ENCODE data around the gene SLC15A2.

Gene SLC15A2

GRCh38 chr3:121956363-121956762 lies 62.2 kb downstream of the SLC15A2 start:
- peaks cover 4% of the 10 kb centered on the region for H3K9me3 ChIP-seq (ENCODE audit: control insufficient read depth, low read length)
- no peak overlapping the region for H3K4me3 ChIP-seq (ENCODE audit: insufficient read depth, low read depth, low read length, poor library complexity, severe bottlenecking)
- no peaks in the 10 kb centered on the region for H3K36me3 ChIP-seq (ENCODE audit: control insufficient read depth, insufficient read depth, low read length)
- no peaks in the 10 kb centered on the region for H3K4me1 ChIP-seq (ENCODE audit: control insufficient read depth, insufficient read depth, low read length, poor library complexity, severe bottlenecking)
- H3K27ac ChIP-seq (ENCODE audit: insufficient read depth, low read length, poor library complexity, severe bottlenecking) = no peak overlapping the region
- no peak for DNase-seq
- no peaks in the 10 kb centered on the region for H3K27me3 ChIP-seq (replicated peaks; ENCODE audit: control insufficient read depth, insufficient read depth, low read length, poor library complexity, severe bottlenecking)

DNA sequence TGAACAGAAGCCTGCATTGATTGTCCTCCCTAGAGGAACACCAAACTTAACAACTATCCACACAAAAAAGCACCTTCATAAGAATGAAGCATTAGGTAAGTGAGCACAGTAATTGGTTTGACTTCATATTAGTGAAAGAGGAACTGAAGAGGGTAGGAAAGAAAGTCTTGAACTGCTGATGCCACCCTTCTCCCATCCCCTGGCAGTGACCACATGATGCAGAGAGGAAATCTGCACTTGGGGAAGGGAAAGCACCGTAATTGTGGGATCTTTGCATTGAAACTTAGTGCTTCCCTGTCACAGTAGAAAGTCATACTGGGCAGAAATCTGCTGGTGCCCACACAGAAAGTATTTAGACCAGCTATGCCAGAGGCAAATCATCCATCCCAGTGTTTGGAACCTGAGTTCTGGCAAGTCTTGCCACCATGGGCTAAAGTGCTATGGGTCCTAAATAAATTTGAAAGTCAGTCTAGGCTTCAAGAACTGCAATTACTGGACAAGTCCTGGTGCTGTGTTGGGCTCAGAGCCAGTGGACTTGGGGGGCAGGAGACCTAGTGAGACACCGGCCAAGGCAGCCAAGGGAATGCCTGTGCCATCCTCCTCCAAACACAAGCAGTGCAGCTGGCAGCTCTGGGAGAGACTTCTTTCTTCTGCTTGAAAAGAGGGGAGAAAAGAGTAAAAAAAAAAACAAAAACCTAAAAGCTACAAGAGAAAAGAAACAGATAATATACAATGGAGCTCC lies 63.6 kb downstream of the SLC15A2 start:
- Histone ChIP-seq H3K4me1 (ENCODE audit: control insufficient read depth, insufficient read depth, low read length, poor library complexity, severe bottlenecking) (no peaks in the 10 kb centered on the region), H3K27me3 (replicated peaks; ENCODE audit: control insufficient read depth, insufficient read depth, low read length, poor library complexity, severe bottlenecking) (no peaks in the 10 kb centered on the region), H3K4me3 (ENCODE audit: insufficient read depth, low read depth, low read length, poor library complexity, severe bottlenecking) (no peak overlapping the region), H3K27ac (ENCODE audit: insufficient read depth, low read length, poor library complexity, severe bottlenecking) (no peak overlapping the region), H3K9me3 (ENCODE audit: control insufficient read depth, low read length) (peaks cover under 1% of the 10 kb centered on the region), H3K36me3 (ENCODE audit: control insufficient read depth, insufficient read depth, low read length) (no peaks in the 10 kb centered on the region)
- no peak for DNase-seq

GRCh38 chr3:121958801-121959200 lies 64.6 kb downstream of the SLC15A2 start:
- Histone ChIP-seq H3K27ac (ENCODE audit: insufficient read depth, low read length, poor library complexity, severe bottlenecking) (no peak overlapping the region), H3K27me3 (replicated peaks; ENCODE audit: control insufficient read depth, insufficient read depth, low read length, poor library complexity, severe bottlenecking) (no peaks in the 10 kb centered on the region), H3K36me3 (ENCODE audit: control insufficient read depth, insufficient read depth, low read length) (no peaks in the 10 kb centered on the region), H3K9me3 (ENCODE audit: control insufficient read depth, low read length) (no peaks in the 10 kb centered on the region), H3K4me1 (ENCODE audit: control insufficient read depth, insufficient read depth, low read length, poor library complexity, severe bottlenecking) (no peaks in the 10 kb centered on the region), H3K4me3 (ENCODE audit: insufficient read depth, low read depth, low read length, poor library complexity, severe bottlenecking) (no peak overlapping the region)
- no peak for DNase-seq

- H3K27me3 ChIP-seq (replicated peaks; ENCODE audit: control insufficient read depth, insufficient read depth, low read length, poor library complexity, severe bottlenecking) = no peaks in the 10 kb centered on the region
- H3K4me1 ChIP-seq (ENCODE audit: control insufficient read depth, insufficient read depth, low read length, poor library complexity, severe bottlenecking) = no peaks in the 10 kb centered on the region
- no peaks in the 10 kb centered on the region for H3K36me3 ChIP-seq (ENCODE audit: control insufficient read depth, insufficient read depth, low read length)
- DNase-seq = no peak
- no peaks in the 10 kb centered on the region for H3K9me3 ChIP-seq (ENCODE audit: control insufficient read depth, low read length)
- no peak overlapping the region for H3K4me3 ChIP-seq (ENCODE audit: insufficient read depth, low read depth, low read length, poor library complexity, severe bottlenecking)
- H3K27ac ChIP-seq (ENCODE audit: insufficient read depth, low read length, poor library complexity, severe bottlenecking) = no peak overlapping the region
These were observed 67.1 kb downstream of the SLC15A2 start for GRCh38 chr3:121961283-121961682.

DNA sequence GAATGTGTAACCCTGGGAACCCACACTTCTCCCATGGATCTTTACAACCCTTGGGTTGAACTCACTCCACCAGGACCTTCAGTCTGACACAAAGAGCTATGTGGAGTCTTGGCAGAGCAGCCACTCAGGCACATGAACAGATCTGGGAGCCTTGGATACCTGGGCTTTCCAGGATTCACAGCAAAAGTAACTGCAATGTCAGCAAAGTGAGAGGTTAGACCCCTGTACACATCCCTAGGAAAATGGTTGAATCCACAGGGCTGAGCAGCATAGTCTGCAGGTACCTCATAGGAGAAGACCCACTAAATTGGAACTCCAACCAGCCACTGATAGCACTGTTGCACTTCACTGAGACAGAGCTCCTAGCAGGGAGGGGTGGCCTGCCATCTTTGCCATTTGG lies 68.2 kb downstream of the SLC15A2 start:
- H3K27me3 ChIP-seq (replicated peaks; ENCODE audit: control insufficient read depth, insufficient read depth, low read length, poor library complexity, severe bottlenecking) = no peaks in the 10 kb centered on the region
- no peak overlapping the region for H3K4me3 ChIP-seq (ENCODE audit: insufficient read depth, low read depth, low read length, poor library complexity, severe bottlenecking)
- no peak overlapping the region for H3K27ac ChIP-seq (ENCODE audit: insufficient read depth, low read length, poor library complexity, severe bottlenecking)
- no peaks in the 10 kb centered on the region for H3K36me3 ChIP-seq (ENCODE audit: control insufficient read depth, insufficient read depth, low read length)
- H3K4me1 ChIP-seq (ENCODE audit: control insufficient read depth, insufficient read depth, low read length, poor library complexity, severe bottlenecking) = no peaks in the 10 kb centered on the region
- no peak for DNase-seq
- no peaks in the 10 kb centered on the region for H3K9me3 ChIP-seq (ENCODE audit: control insufficient read depth, low read length)

GRCh38 chr3:121963608-121964007 lies 69.4 kb downstream of the SLC15A2 start:
- H3K9me3 ChIP-seq (ENCODE audit: control insufficient read depth, low read length) = no peaks in the 10 kb centered on the region
- no peaks in the 10 kb centered on the region for H3K27me3 ChIP-seq (replicated peaks; ENCODE audit: control insufficient read depth, insufficient read depth, low read length, poor library complexity, severe bottlenecking)
- H3K36me3 ChIP-seq (ENCODE audit: control insufficient read depth, insufficient read depth, low read length) = no peaks in the 10 kb centered on the region

DNA sequence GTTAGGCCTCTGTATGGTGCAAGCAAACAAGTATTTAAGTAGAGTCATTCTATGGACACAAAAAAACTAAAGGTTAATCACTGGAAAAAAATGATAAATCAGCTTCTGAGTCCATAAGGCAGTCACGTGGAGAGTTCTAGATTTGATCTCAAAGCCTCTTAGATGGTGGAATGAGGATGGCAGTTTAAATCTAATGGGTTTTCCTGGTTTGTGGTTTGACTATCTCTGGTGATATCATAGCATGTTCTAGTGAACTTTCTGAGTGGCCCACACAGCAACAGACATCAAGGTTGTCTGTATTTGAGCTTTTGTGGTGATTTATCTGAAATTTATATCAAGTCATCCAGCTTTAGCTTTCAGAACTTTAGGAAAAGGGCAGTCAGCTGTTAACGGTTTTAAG lies 75.4 kb downstream of the SLC15A2 start:
- Histone ChIP-seq H3K4me3 (ENCODE audit: insufficient read depth, low read depth, low read length, poor library complexity, severe bottlenecking) (no peak overlapping the region), H3K27ac (ENCODE audit: insufficient read depth, low read length, poor library complexity, severe bottlenecking) (no peak overlapping the region), H3K4me1 (ENCODE audit: control insufficient read depth, insufficient read depth, low read length, poor library complexity, severe bottlenecking) (no peaks in the 10 kb centered on the region), H3K27me3 (replicated peaks; ENCODE audit: control insufficient read depth, insufficient read depth, low read length, poor library complexity, severe bottlenecking) (no peaks in the 10 kb centered on the region), H3K36me3 (ENCODE audit: control insufficient read depth, insufficient read depth, low read length) (no peaks in the 10 kb centered on the region), H3K9me3 (ENCODE audit: control insufficient read depth, low read length) (no peaks in the 10 kb centered on the region)
- no peak for DNase-seq

More at GRCh38 chr3:121963608-121964007, 69.4 kb downstream of the SLC15A2 start:
- no peak for DNase-seq
- H3K4me3 ChIP-seq (ENCODE audit: insufficient read depth, low read depth, low read length, poor library complexity, severe bottlenecking) = no peak overlapping the region
- no peaks in the 10 kb centered on the region for H3K4me1 ChIP-seq (ENCODE audit: control insufficient read depth, insufficient read depth, low read length, poor library complexity, severe bottlenecking)
- H3K27ac ChIP-seq (ENCODE audit: insufficient read depth, low read length, poor library complexity, severe bottlenecking) = no peak overlapping the region

GRCh38 chr3:121970047-121970446 lies 75.8 kb downstream of the SLC15A2 start:
- Histone ChIP-seq H3K9me3 (ENCODE audit: control insufficient read depth, low read length) (no peaks in the 10 kb centered on the region), H3K4me1 (ENCODE audit: control insufficient read depth, insufficient read depth, low read length, poor library complexity, severe bottlenecking) (no peaks in the 10 kb centered on the region), H3K27me3 (replicated peaks; ENCODE audit: control insufficient read depth, insufficient read depth, low read length, poor library complexity, severe bottlenecking) (no peaks in the 10 kb centered on the region), H3K36me3 (ENCODE audit: control insufficient read depth, insufficient read depth, low read length) (no peaks in the 10 kb centered on the region), H3K4me3 (ENCODE audit: insufficient read depth, low read depth, low read length, poor library complexity, severe bottlenecking) (no peak overlapping the region), H3K27ac (ENCODE audit: insufficient read depth, low read length, poor library complexity, severe bottlenecking) (no peak overlapping the region)
- no peak for DNase-seq

- H3K4me3 ChIP-seq (ENCODE audit: insufficient read depth, low read depth, low read length, poor library complexity, severe bottlenecking) = no peak overlapping the region
- DNase-seq = no peak
- H3K27me3 ChIP-seq (replicated peaks; ENCODE audit: control insufficient read depth, insufficient read depth, low read length, poor library complexity, severe bottlenecking) = no peaks in the 10 kb centered on the region
- H3K9me3 ChIP-seq (ENCODE audit: control insufficient read depth, low read length) = no peaks in the 10 kb centered on the region
- no peaks in the 10 kb centered on the region for H3K36me3 ChIP-seq (ENCODE audit: control insufficient read depth, insufficient read depth, low read length)
- H3K4me1 ChIP-seq (ENCODE audit: control insufficient read depth, insufficient read depth, low read length, poor library complexity, severe bottlenecking) = no peaks in the 10 kb centered on the region
- H3K27ac ChIP-seq (ENCODE audit: insufficient read depth, low read length, poor library complexity, severe bottlenecking) = no peak overlapping the region
These were observed 80.5 kb downstream of the SLC15A2 start for GRCh38 chr3:121974601-121975111.

DNA sequence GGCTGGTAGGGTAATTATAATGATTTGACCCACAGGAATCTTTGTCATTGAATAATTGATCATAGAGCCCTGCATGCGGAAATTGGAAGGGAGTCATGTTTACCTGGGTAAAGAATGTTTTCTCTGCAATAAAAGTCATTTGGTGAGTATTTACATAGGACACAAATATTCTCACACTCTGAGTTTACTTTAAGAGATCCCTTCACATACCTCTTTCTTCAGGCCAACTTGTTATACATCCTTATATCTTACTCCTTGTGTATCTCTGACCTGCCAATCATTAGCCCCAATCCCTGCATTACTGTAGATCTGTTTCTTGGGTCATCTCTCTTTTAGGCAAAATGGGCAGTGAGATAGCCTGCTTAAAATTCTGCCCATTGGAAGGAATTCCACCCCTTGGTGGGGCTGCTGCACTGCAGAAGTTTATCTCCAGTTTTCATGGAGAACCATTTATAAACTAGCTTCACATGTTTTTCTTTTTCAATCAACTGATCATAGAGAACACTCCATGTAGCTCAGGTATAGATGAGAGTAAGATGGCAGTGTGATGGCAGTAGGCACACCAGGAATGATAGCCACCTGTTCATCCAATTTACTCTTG lies 81.6 kb downstream of the SLC15A2 start:
- no peaks in the 10 kb centered on the region for H3K27me3 ChIP-seq (replicated peaks; ENCODE audit: control insufficient read depth, insufficient read depth, low read length, poor library complexity, severe bottlenecking)
- no peaks in the 10 kb centered on the region for H3K36me3 ChIP-seq (ENCODE audit: control insufficient read depth, insufficient read depth, low read length)
- H3K4me3 ChIP-seq (ENCODE audit: insufficient read depth, low read depth, low read length, poor library complexity, severe bottlenecking) = no peak overlapping the region
- no peaks in the 10 kb centered on the region for H3K9me3 ChIP-seq (ENCODE audit: control insufficient read depth, low read length)
- no peaks in the 10 kb centered on the region for H3K4me1 ChIP-seq (ENCODE audit: control insufficient read depth, insufficient read depth, low read length, poor library complexity, severe bottlenecking)
- DNase-seq = no peak
- H3K27ac ChIP-seq (ENCODE audit: insufficient read depth, low read length, poor library complexity, severe bottlenecking) = no peak overlapping the region
